ENCODE measurements around the gene ZBTB45.
A peak's percentile ranks its signal among the peaks of the same experiment; 100 is the strongest.

The ZBTB45 gene

GRCh38 chr19:58516246-58516836 lies 3.3 kb downstream of the ZBTB45 start:
- TF ChIP-seq FOXP2 (optimal IDR thresholded peaks at IDR 0.05; ENCODE audit: borderline replicate concordance, extremely low read depth, extremely low read length, insufficient read depth), result no peak
- no peak for TF ChIP-seq TAF1 (IDR thresholded peaks at IDR 0.05; ENCODE audit: borderline replicate concordance, insufficient read depth, low read length)
- TF ChIP-seq, protein P1, sequence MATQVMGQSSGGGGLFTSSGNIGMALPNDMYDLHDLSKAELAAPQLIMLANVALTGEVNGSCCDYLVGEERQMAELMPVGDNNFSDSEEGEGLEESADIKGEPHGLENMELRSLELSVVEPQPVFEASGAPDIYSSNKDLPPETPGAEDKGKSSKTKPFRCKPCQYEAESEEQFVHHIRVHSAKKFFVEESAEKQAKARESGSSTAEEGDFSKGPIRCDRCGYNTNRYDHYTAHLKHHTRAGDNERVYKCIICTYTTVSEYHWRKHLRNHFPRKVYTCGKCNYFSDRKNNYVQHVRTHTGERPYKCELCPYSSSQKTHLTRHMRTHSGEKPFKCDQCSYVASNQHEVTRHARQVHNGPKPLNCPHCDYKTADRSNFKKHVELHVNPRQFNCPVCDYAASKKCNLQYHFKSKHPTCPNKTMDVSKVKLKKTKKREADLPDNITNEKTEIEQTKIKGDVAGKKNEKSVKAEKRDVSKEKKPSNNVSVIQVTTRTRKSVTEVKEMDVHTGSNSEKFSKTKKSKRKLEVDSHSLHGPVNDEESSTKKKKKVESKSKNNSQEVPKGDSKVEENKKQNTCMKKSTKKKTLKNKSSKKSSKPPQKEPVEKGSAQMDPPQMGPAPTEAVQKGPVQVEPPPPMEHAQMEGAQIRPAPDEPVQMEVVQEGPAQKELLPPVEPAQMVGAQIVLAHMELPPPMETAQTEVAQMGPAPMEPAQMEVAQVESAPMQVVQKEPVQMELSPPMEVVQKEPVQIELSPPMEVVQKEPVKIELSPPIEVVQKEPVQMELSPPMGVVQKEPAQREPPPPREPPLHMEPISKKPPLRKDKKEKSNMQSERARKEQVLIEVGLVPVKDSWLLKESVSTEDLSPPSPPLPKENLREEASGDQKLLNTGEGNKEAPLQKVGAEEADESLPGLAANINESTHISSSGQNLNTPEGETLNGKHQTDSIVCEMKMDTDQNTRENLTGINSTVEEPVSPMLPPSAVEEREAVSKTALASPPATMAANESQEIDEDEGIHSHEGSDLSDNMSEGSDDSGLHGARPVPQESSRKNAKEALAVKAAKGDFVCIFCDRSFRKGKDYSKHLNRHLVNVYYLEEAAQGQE (IDR thresholded peaks at IDR 0.05; ENCODE audit: insufficient read depth in 1 of 2, low read depth in 2 of 2, low read length in 2 of 2), result no peak
- TF ChIP-seq POLR2AphosphoS5 (IDR thresholded peaks at IDR 0.05; ENCODE audit: low read depth, low read length), result no peak
- TF ChIP-seq SIN3A (IDR thresholded peaks at IDR 0.05; ENCODE audit: borderline replicate concordance, insufficient read depth, low read length), result no peak

DNA sequence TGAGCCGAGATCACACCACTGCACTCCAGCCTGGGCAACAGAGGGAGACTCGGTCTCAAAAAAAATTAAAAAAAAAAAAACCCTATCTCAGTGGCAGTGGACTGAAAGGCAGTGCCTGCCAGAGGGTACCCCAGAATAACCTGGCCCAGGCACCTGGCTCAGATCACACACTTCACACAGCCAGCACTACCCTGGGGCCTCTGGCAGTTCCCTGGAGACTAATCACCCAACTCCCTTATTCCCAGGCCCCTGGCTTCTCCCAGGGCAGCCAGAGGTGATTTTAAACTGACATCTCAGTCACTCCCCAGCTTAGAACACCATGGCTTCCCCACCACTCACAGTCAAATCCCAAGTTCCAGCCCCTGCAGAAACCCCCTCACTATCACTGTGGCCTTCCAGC lies 4.4 kb downstream of the ZBTB45 start:
- no peak for TF ChIP-seq POLR2AphosphoS5 (IDR thresholded peaks at IDR 0.05; ENCODE audit: low read depth, low read length)

DNA sequence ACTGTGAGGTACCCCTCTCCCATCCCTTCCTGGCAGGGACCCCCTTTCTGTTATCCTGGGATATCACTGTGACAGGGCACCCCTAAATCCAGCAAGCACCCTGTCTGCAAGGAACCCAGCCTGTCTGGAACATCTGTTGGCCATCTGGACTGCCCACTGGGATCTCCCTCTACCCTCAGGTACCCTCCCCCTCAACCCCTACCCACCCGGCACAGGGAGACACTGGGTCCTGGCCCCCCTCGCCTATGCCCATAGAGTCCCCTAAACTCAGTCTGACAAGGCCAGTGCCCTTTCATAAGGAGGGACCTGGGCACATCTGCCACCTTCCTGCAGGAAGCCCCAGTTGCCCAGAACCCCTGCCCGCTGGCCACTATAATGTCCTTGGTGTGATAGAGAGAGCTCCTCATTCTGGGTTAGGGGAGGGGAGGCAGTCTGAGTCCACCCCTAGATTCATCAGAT lies 5.0 kb downstream of the ZBTB45 start:
- TF ChIP-seq SIN3A (IDR thresholded peaks at IDR 0.05; ENCODE audit: borderline replicate concordance, insufficient read depth, low read length) (no peak), TAF1 (IDR thresholded peaks at IDR 0.05; ENCODE audit: borderline replicate concordance, insufficient read depth, low read length) (no peak), POLR2AphosphoS5 (IDR thresholded peaks at IDR 0.05; ENCODE audit: low read depth, low read length) (no peak), FOXP2 (optimal IDR thresholded peaks at IDR 0.05; ENCODE audit: borderline replicate concordance, extremely low read depth, extremely low read length, insufficient read depth) (no peak)
- TF ChIP-seq, protein P1 (IDR thresholded peaks at IDR 0.05; ENCODE audit: insufficient read depth in 1 of 2, low read depth in 2 of 2, low read length in 2 of 2), result no peak

- TF ChIP-seq TAF1 (IDR thresholded peaks at IDR 0.05; ENCODE audit: borderline replicate concordance, insufficient read depth, low read length) (peak; percentile 64; the same call in 1 of the 2 replicates), POLR2AphosphoS5 (IDR thresholded peaks at IDR 0.05; ENCODE audit: low read depth, low read length) (peak; percentile 89), SIN3A (IDR thresholded peaks at IDR 0.05; ENCODE audit: borderline replicate concordance, insufficient read depth, low read length) (peak; percentile 31; the same call in 1 of the 2 replicates), FOXP2 (optimal IDR thresholded peaks at IDR 0.05; ENCODE audit: borderline replicate concordance, extremely low read depth, extremely low read length, insufficient read depth) (peak; percentile 97)
- TF ChIP-seq, protein P1 (IDR thresholded peaks at IDR 0.05; ENCODE audit: insufficient read depth in 1 of 2, low read depth in 2 of 2, low read length in 2 of 2), result 0 out of 4 replicates have a peak, but pooled peaks of 1 of the 2 experiments have one; percentile 17
Measured at GRCh38 chr19:58513694-58514563, 5.7 kb downstream of the ZBTB45 start.

- TF ChIP-seq POLR2AphosphoS5 (IDR thresholded peaks at IDR 0.05; ENCODE audit: low read depth, low read length) (no peak; the same call in 1 of the 2 replicates), FOXP2 (optimal IDR thresholded peaks at IDR 0.05; ENCODE audit: borderline replicate concordance, extremely low read depth, extremely low read length, insufficient read depth) (no peak), TAF1 (IDR thresholded peaks at IDR 0.05; ENCODE audit: borderline replicate concordance, insufficient read depth, low read length) (no peak), SIN3A (IDR thresholded peaks at IDR 0.05; ENCODE audit: borderline replicate concordance, insufficient read depth, low read length) (no peak)
- TF ChIP-seq, protein P1 (IDR thresholded peaks at IDR 0.05; ENCODE audit: insufficient read depth in 1 of 2, low read depth in 2 of 2, low read length in 2 of 2), result no peak
Measured at GRCh38 chr19:58513213-58513693, 6.4 kb downstream of the ZBTB45 start.
